ENCODE results near the gene TXNDC5. TPM values are rescaled to one million over a fixed set of nuclear protein-coding genes. Genes with fewer than 3 reads are reported as not detected.

Gene TXNDC5
- total RNA-seq, 3 donors from 2014 or later: 59.1 to 122 (median 59.3) TPM

- Histone ChIP-seq H3K36me3 (ENCODE audit: low read depth) (no peaks in the 10 kb centered on the region), H3K9me3 (no peaks in the 10 kb centered on the region), H3K4me1 (ENCODE audit: low read depth) (peaks cover 14% of the 10 kb centered on the region), H3K4me3 (no peak overlapping the region)
- ATAC-seq (no peak), DNase-seq (no peak)
- TF ChIP-seq, protein P1, sequence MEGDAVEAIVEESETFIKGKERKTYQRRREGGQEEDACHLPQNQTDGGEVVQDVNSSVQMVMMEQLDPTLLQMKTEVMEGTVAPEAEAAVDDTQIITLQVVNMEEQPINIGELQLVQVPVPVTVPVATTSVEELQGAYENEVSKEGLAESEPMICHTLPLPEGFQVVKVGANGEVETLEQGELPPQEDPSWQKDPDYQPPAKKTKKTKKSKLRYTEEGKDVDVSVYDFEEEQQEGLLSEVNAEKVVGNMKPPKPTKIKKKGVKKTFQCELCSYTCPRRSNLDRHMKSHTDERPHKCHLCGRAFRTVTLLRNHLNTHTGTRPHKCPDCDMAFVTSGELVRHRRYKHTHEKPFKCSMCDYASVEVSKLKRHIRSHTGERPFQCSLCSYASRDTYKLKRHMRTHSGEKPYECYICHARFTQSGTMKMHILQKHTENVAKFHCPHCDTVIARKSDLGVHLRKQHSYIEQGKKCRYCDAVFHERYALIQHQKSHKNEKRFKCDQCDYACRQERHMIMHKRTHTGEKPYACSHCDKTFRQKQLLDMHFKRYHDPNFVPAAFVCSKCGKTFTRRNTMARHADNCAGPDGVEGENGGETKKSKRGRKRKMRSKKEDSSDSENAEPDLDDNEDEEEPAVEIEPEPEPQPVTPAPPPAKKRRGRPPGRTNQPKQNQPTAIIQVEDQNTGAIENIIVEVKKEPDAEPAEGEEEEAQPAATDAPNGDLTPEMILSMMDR (IDR thresholded peaks at IDR 0.05): no peak
- intact Hi-C loops (cut with DNase I, micrococcal nuclease): no loop called here
Measured at GRCh38 chr6:7904654-7905319, 5.8 kb downstream of the TXNDC5 start.

DNA sequence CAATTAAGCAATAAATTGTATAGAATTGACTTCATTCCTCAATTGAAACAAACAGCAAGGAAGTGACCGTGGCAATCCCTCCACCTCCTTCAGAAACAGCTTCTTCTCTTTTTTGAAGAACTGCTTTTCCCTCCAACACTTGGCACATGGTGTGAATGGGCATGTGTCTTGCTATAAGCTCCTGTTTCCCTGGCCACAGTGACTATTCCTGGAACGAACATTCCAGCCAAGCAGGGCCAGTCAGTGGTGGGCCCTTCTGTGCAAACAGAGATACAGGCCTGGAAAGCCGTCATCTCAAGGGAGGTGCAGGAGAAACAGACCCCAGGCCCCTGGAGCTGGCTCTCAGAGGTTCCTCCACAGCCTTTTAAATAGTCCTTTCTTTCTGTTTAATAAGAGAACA is 6.9 kb downstream of the TXNDC5 start:
- no peak for DNase-seq
- Histone ChIP-seq H3K4me1 (ENCODE audit: low read depth) (peaks cover 14% of the 10 kb centered on the region), H3K4me3 (no peak overlapping the region), H3K36me3 (ENCODE audit: low read depth) (no peaks in the 10 kb centered on the region), H3K9me3 (no peaks in the 10 kb centered on the region)
- intact Hi-C loops (cut with DNase I, micrococcal nuclease): no loop called here
- TF ChIP-seq, protein P1 (IDR thresholded peaks at IDR 0.05): no peak
- no peak for ATAC-seq

- peaks cover 17% of the 10 kb centered on the region for H3K4me1 ChIP-seq (ENCODE audit: low read depth)
- no peaks in the 10 kb centered on the region for H3K36me3 ChIP-seq (ENCODE audit: low read depth)
- no peak for ATAC-seq
- intact Hi-C loops (cut with DNase I, micrococcal nuclease): no loop called here
- DNase-seq: no peak
- TF ChIP-seq, protein P1 (IDR thresholded peaks at IDR 0.05): no peak
- no peak overlapping the region for H3K4me3 ChIP-seq
- no peaks in the 10 kb centered on the region for H3K9me3 ChIP-seq
Measured at GRCh38 chr6:7902867-7903266, 7.7 kb downstream of the TXNDC5 start.

DNA sequence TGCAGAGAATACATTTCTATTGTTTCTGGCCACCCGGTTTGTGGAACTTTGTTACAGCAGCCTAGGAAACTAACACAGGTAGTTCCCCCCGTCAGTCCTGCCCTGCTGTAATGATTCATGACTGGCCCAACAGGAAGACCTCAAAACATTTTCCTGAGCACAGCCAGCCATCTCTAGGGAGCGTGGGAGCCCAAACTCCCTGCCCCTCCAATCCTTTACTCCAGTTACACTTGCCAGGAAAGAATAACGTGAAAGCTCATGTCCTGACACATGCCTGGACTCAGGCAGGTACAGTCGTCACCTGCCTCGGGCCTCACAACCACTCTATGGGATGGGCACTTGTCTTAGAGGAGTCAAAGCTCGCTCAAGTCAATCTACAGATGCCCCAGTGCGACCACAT is 8.4 kb downstream of the TXNDC5 start:
- H3K36me3 ChIP-seq (ENCODE audit: low read depth): no peaks in the 10 kb centered on the region
- intact Hi-C loops (cut with DNase I, micrococcal nuclease): no loop called here
- no peak for DNase-seq

DNA sequence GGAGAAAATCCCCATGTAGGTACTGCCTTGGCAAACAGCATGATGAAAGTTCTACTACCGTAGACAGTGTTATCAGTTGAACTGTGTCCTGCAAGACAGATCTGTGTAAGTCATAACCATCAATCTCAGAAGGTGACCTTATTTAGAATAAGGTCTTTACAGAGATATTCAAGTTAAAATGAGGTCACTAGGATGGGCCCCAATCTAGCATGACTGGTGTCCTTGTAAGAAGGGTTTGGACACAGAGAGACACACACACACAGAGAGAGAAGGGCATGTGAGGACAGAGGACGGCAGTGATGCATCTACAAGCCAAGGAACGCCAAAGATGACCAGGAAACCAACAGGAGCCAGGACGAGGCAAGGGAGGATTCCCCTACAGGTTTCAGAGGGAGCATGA is 8.8 kb downstream of the TXNDC5 start:
- Histone ChIP-seq H3K36me3 (ENCODE audit: low read depth) (no peaks in the 10 kb centered on the region), H3K4me1 (ENCODE audit: low read depth) (peaks cover 17% of the 10 kb centered on the region), H3K9me3 (no peaks in the 10 kb centered on the region), H3K4me3 (no peak overlapping the region)
- TF ChIP-seq, protein P1 (IDR thresholded peaks at IDR 0.05): no peak
- ATAC-seq: no peak
- no peak for DNase-seq
- intact Hi-C loops (cut with DNase I, micrococcal nuclease): no loop called here

More for the DNA sequence above, 8.4 kb downstream of the TXNDC5 start:
- Histone ChIP-seq H3K9me3 (no peaks in the 10 kb centered on the region), H3K4me1 (ENCODE audit: low read depth) (peaks cover 17% of the 10 kb centered on the region), H3K4me3 (no peak overlapping the region)
- no peak for ATAC-seq
- TF ChIP-seq, protein P1 (IDR thresholded peaks at IDR 0.05): no peak

Measured in mucosa of descending colon (tissue), 3 donors.